Ramos (cell line): ENCODE measurements around the gene WDR1.

Experiments used
- in situ Hi-C: fragments of 300-500 bp; cut with MboI; formaldehyde crosslinking; loops from one replicate; pipeline ENCODE4 v1.14.3; 2022; ENCODE audit warnings: low sequenced_read_pairs; ENCODE audit not compliant: unreplicated experiment

The WDR1 gene

GRCh38 chr4:10101671-10102473 lies 14.7 kb downstream of the WDR1 start:
- in situ Hi-C loops, result no loop called here

GRCh38 chr4:10100734-10101216 lies 15.8 kb downstream of the WDR1 start:
- in situ Hi-C loops, result no loop called here

GRCh38 chr4:10099499-10100325 lies 16.9 kb downstream of the WDR1 start:
- in situ Hi-C loops, result no loop called here

GRCh38 chr4:10098780-10099160 lies 17.8 kb downstream of the WDR1 start:
- in situ Hi-C loops, result no loop called here

- in situ Hi-C loops, result no loop called here
These were observed 18.5 kb downstream of the WDR1 start for GRCh38 chr4:10097906-10098779.

GRCh38 chr4:10096978-10097335 lies 19.6 kb downstream of the WDR1 start:
- in situ Hi-C loops, result no loop called here

- in situ Hi-C loops, result no loop called here
These were observed 20.2 kb downstream of the WDR1 start for GRCh38 chr4:10096201-10096977.

- in situ Hi-C loops, result no loop called here
These were observed 21.2 kb downstream of the WDR1 start for GRCh38 chr4:10095296-10095991.

- in situ Hi-C loops, result no loop called here
These were observed 21.8 kb downstream of the WDR1 start for GRCh38 chr4:10094841-10095240.

- in situ Hi-C loops, result no loop called here
These were observed 22.6 kb downstream of the WDR1 start for GRCh38 chr4:10093801-10094552.

GRCh38 chr4:10093271-10093621 lies 23.4 kb downstream of the WDR1 start:
- in situ Hi-C loops, result no loop called here

GRCh38 chr4:10092481-10093270 lies 23.9 kb downstream of the WDR1 start:
- in situ Hi-C loops, result no loop called here

GRCh38 chr4:10091531-10092181 lies 24.9 kb downstream of the WDR1 start:
- in situ Hi-C loops, result no loop called here

GRCh38 chr4:10090467-10091250 lies 25.9 kb downstream of the WDR1 start:
- in situ Hi-C loops, result no loop called here

- in situ Hi-C loops, result no loop called here
These were observed 27.3 kb downstream of the WDR1 start for GRCh38 chr4:10089346-10089745.

GRCh38 chr4:10088135-10089010 lies 28.2 kb downstream of the WDR1 start:
- in situ Hi-C loops, result no loop called here
